ENCODE measurements around the gene AP2A2. TPM values are rescaled to one million over a fixed set of nuclear protein-coding genes. Genes with fewer than 3 reads are reported as not detected.

Gene AP2A2
- total RNA-seq, 1 experiment from 2014 or later = 92.9 TPM

DNA sequence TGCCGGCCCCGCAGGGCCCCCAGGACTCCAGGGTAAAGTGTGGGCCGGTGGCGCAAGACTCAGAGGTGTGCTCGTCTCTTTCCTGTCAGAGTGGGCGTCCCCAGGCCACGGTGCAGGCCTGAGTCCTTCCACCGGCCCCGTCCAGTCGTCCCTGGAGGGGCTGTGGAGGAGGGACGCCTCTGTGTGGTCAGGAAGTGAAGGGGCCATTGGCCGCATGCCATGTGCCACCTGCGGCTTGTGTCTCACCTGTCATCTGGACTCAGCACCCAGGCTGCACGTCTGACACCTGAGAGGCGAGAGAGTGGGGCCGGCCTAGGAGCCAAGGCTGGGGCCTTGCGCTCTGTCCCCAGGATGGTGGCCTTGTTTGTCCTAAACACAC lies 85.6 kb downstream of the AP2A2 start:
- peaks cover 16% of the 10 kb centered on the region for H3K36me3 Mint-ChIP-seq (ENCODE audit: insufficient read depth, unreplicated experiment)
- H3K9me3 Mint-ChIP-seq (ENCODE audit: low read depth, unreplicated experiment) = peaks cover 4% of the 10 kb centered on the region
- intact Hi-C loops (cut with micrococcal nuclease; ENCODE audit: unreplicated experiment) = no loop called here
- TF ChIP-seq, protein P1, sequence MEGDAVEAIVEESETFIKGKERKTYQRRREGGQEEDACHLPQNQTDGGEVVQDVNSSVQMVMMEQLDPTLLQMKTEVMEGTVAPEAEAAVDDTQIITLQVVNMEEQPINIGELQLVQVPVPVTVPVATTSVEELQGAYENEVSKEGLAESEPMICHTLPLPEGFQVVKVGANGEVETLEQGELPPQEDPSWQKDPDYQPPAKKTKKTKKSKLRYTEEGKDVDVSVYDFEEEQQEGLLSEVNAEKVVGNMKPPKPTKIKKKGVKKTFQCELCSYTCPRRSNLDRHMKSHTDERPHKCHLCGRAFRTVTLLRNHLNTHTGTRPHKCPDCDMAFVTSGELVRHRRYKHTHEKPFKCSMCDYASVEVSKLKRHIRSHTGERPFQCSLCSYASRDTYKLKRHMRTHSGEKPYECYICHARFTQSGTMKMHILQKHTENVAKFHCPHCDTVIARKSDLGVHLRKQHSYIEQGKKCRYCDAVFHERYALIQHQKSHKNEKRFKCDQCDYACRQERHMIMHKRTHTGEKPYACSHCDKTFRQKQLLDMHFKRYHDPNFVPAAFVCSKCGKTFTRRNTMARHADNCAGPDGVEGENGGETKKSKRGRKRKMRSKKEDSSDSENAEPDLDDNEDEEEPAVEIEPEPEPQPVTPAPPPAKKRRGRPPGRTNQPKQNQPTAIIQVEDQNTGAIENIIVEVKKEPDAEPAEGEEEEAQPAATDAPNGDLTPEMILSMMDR (IDR thresholded peaks at IDR 0.05; ENCODE audit: unreplicated experiment) = no peak
- CTCF ChIA-PET = interaction anchor here (0.6 kb wide), 1 partner anchor 49 kb away, joined by 3 read pairs; no protein-coding TSS in a partner anchor
- no peaks in the 10 kb centered on the region for H3K4me1 Mint-ChIP-seq (ENCODE audit: low read depth, unreplicated experiment)
- no peak overlapping the region for H3K27ac Mint-ChIP-seq (ENCODE audit: unreplicated experiment)
- H3K4me3 Mint-ChIP-seq (ENCODE audit: low read depth, unreplicated experiment) = no peak overlapping the region
- no TSS peak for BruUV-seq (replicated peaks)
- DNase-seq = no peak
- H3K27me3 Mint-ChIP-seq (ENCODE audit: unreplicated experiment) = no peaks in the 10 kb centered on the region

DNA sequence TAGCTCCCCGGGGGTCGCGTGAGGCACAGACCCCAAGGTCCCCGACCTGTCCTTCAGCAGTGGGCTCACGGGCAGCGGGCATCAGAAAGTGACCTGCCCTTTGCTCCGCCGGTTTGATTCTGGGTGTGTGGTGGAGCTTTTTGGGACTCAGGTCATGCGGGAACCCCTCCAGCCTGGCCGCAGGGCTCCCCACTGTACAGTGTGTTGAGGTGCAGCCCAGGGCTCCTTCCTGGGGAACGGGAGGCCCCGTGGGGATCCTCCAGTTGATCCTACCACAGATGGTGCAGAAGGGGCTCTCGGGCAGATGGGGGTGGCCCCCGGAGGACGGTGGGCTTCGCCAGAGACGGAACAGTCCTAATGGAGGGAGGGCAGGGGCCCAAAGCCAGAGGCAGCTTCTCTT lies 86.6 kb downstream of the AP2A2 start:
- CTCF ChIA-PET = no interaction called here
- intact Hi-C loops (cut with micrococcal nuclease; ENCODE audit: unreplicated experiment) = no loop called here
- no peaks in the 10 kb centered on the region for H3K27me3 Mint-ChIP-seq (ENCODE audit: unreplicated experiment)
- TF ChIP-seq, protein P1 (IDR thresholded peaks at IDR 0.05; ENCODE audit: unreplicated experiment) = no peak
- no peaks in the 10 kb centered on the region for H3K4me1 Mint-ChIP-seq (ENCODE audit: low read depth, unreplicated experiment)
- peaks cover 25% of the 10 kb centered on the region for H3K36me3 Mint-ChIP-seq (ENCODE audit: insufficient read depth, unreplicated experiment)
- BruUV-seq (replicated peaks) = no TSS peak
- H3K9me3 Mint-ChIP-seq (ENCODE audit: low read depth, unreplicated experiment) = peaks cover 14% of the 10 kb centered on the region
- H3K4me3 Mint-ChIP-seq (ENCODE audit: low read depth, unreplicated experiment) = no peak overlapping the region
- no peak for DNase-seq
- H3K27ac Mint-ChIP-seq (ENCODE audit: unreplicated experiment) = no peak overlapping the region

DNA sequence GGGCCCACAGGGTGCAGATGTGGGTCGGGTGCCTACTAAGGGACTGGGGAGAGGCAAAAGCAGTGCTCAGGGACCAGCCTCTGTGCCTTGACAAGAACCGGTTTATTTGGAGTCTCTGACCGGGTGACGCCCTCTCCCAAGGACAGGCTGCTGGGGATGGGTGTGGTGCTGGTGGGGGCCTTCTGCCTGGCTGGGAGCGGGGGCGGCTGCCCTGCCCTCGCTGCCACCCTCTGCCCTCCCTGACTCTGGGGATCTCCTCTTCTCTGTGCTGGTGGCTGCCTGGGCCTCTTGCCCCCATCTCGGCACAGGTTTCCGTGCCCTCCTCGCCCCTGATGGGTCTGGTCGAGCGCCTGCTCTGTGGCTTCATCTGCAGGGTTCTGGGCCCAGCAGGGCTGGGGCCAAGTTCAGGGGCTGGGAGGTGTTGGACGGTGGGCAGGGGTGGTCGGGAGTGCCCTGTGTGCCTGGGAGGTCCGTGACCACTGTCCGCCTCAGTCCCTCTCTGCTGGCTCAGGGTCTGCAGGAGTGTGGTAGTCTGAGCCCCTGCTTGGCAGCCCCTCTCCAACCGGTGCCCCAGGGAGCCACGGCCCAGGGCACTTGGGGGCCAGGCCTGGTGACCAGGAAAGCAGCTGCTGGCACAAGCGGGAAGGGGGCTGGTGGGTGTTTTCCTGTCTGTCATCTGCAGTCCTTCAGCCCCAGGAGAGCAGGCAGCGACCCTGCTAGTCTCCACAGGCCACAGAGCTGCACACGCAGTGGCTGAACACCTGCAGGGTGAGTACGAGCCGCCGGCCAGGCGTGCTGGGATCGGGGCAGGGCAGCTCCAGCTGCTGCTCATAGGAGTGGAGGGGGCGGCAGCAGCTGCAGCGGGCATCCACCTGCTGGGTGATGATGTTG lies 87.3 kb downstream of the AP2A2 start:
- no peak for DNase-seq
- CTCF ChIA-PET = no interaction called here
- Mint-ChIP-seq H3K4me3 (ENCODE audit: low read depth, unreplicated experiment) (no peak overlapping the region), H3K36me3 (ENCODE audit: insufficient read depth, unreplicated experiment) (peaks cover 27% of the 10 kb centered on the region), H3K9me3 (ENCODE audit: low read depth, unreplicated experiment) (peaks cover 19% of the 10 kb centered on the region), H3K27me3 (ENCODE audit: unreplicated experiment) (no peaks in the 10 kb centered on the region), H3K4me1 (ENCODE audit: low read depth, unreplicated experiment) (no peaks in the 10 kb centered on the region), H3K27ac (ENCODE audit: unreplicated experiment) (no peak overlapping the region)
- intact Hi-C loops (cut with micrococcal nuclease; ENCODE audit: unreplicated experiment) = no loop called here
- no TSS peak for BruUV-seq (replicated peaks)
- TF ChIP-seq, protein P1 (IDR thresholded peaks at IDR 0.05; ENCODE audit: unreplicated experiment) = no peak

DNA sequence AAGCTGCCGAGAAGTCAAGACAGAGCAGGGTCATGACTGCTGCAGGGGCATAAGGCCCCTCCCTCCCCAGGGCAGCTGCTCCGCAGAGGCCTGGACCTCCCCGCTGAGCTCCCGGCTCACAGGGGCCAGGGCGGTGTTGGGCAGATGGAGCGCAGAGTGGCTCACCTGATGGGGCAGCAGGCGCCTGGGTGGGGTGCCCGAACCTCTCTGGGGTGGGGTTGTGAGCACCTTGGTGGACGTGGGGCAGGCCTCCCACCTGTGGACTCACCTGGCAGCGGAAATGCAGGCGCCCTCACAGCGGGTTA lies 87.9 kb downstream of the AP2A2 start:
- no peak overlapping the region for H3K27ac Mint-ChIP-seq (ENCODE audit: unreplicated experiment)
- no peaks in the 10 kb centered on the region for H3K27me3 Mint-ChIP-seq (ENCODE audit: unreplicated experiment)
- no TSS peak for BruUV-seq (replicated peaks)
- TF ChIP-seq, protein P1 (IDR thresholded peaks at IDR 0.05; ENCODE audit: unreplicated experiment) = no peak
- no peaks in the 10 kb centered on the region for H3K4me1 Mint-ChIP-seq (ENCODE audit: low read depth, unreplicated experiment)
- CTCF ChIA-PET = no interaction called here
- DNase-seq = no peak
- intact Hi-C loops (cut with micrococcal nuclease; ENCODE audit: unreplicated experiment) = no loop called here
- H3K4me3 Mint-ChIP-seq (ENCODE audit: low read depth, unreplicated experiment) = no peak overlapping the region
- peaks cover 21% of the 10 kb centered on the region for H3K9me3 Mint-ChIP-seq (ENCODE audit: low read depth, unreplicated experiment)
- H3K36me3 Mint-ChIP-seq (ENCODE audit: insufficient read depth, unreplicated experiment) = peaks cover 27% of the 10 kb centered on the region
